Measurements from ENCODE around the gene CIDEB. TPM values are rescaled to one million over a fixed set of nuclear protein-coding genes. Genes with fewer than 3 reads are reported as not detected.
A peak's percentile ranks its signal among the peaks of the same experiment; 100 is the strongest.

The CIDEB gene
- total and polyA plus RNA-seq, 10 of the 15 experiments (the other 5 are each of a cell fraction or from before 2014, with no cell fraction given), result 0.34 to 6.3 (median 3.2) TPM

- TF ChIP-seq NR2C1 (IDR thresholded peaks at IDR 0.05) (no peak), USF2 (IDR thresholded peaks at IDR 0.05; ENCODE audit: borderline replicate concordance, low read depth, low read length) (no peak), NR2F1 (conservative IDR thresholded peaks at IDR 0.05) (no peak), JUNB (IDR thresholded peaks at IDR 0.05) (no peak), DPF2 (IDR thresholded peaks at IDR 0.05) (no peak), ESRRA (IDR thresholded peaks at IDR 0.05; ENCODE audit: low read length) (no peak), HDGF (IDR thresholded peaks at IDR 0.05) (no peak), CBFB (IDR thresholded peaks at IDR 0.05; ENCODE audit: low read depth) (0 out of 2 replicates have a peak, but pooled peaks have one; percentile 50), KLF5 (IDR thresholded peaks at IDR 0.05; ENCODE audit: partially characterized antibody) (no peak), CHD2 (IDR thresholded peaks at IDR 0.05; ENCODE audit: borderline replicate concordance, low read depth, low read length) (no peak), BCL3 (IDR thresholded peaks at IDR 0.05; ENCODE audit: borderline replicate concordance, insufficient read depth, low read depth, low read length, poor library complexity, severe bottlenecking) (no peak), HDAC6 (IDR thresholded peaks at IDR 0.05; ENCODE audit: unreplicated experiment) (no peak), RBBP5 (conservative IDR thresholded peaks at IDR 0.05) (no peak), SKIL (IDR thresholded peaks at IDR 0.05; ENCODE audit: low read depth, poor library complexity, severe bottlenecking) (no peak), MEF2A (IDR thresholded peaks at IDR 0.05; ENCODE audit: insufficient read depth, low read depth, low read length) (no peak), ZBTB4 (CRISPR knock-in tag; IDR thresholded peaks at IDR 0.05) (no peak), CUX1 (IDR thresholded peaks at IDR 0.05; ENCODE audit: insufficient replicate concordance, low read depth, low read length) (no peak)
Observed at GRCh38 chr14:24312736-24313507, 5.1 kb upstream of the CIDEB start (continued).
